Fibroblast of villous mesenchyme (primary cell): ENCODE measurements around the gene ZNF804B. TPM values are rescaled to one million over a fixed set of nuclear protein-coding genes. Genes with fewer than 3 reads are reported as not detected.
A peak's percentile ranks its signal among the peaks of the same experiment; 100 is the strongest.

Source experiments
- DNase-seq: peaks from one replicate; pipeline ENCODE4 v3.0.0-alpha.2; 2010; ENCODE audit warnings: low read depth
- H3K4me3 ChIP-seq: 2 replicates; pipeline ENCODE4 v1.5.1; 2011; ENCODE audit warnings: low read depth, mild to moderate bottlenecking, low read length
- CTCF ChIP-seq: IDR thresholded peaks from 2 replicates; pipeline ENCODE4 v1.5.1; 2012; ENCODE audit warnings: low read depth, mild to moderate bottlenecking, low read length; ENCODE audit not compliant: insufficient read depth
- total RNA-seq: library from RNA; depleted of rRNA; stranded (reverse); fragments of >200 nt; gene quantifications from 2 replicates; pipeline ENCODE4 v1.2.3, GENCODE V29; 2012

The ZNF804B gene
- total RNA-seq, 1 donor, result not detected

- no peak for TF ChIP-seq CTCF
- no peak overlapping the region for H3K4me3 ChIP-seq
- DNase-seq, result no peak
Measured at GRCh38 chr7:89027781-89028180, 268.3 kb downstream of the ZNF804B start.

GRCh38 chr7:89028319-89028718, 268.8 kb downstream of the ZNF804B start:
- no peak overlapping the region for H3K4me3 ChIP-seq
- no peak for DNase-seq

GRCh38 chr7:89029864-89030263, 270.4 kb downstream of the ZNF804B start:
- peak; percentile 12 for DNase-seq
- TF ChIP-seq CTCF, result no peak

More at GRCh38 chr7:89028319-89028718, 268.8 kb downstream of the ZNF804B start:
- no peak for TF ChIP-seq CTCF

GRCh38 chr7:89041240-89041639, 281.7 kb downstream of the ZNF804B start:
- H3K4me3 ChIP-seq, result no peak overlapping the region
- no peak for TF ChIP-seq CTCF
- no peak for DNase-seq

More at GRCh38 chr7:89029864-89030263, 270.4 kb downstream of the ZNF804B start:
- no peak overlapping the region for H3K4me3 ChIP-seq

GRCh38 chr7:89042940-89043339, 283.4 kb downstream of the ZNF804B start:
- no peak overlapping the region for H3K4me3 ChIP-seq
- no peak for TF ChIP-seq CTCF
- no peak for DNase-seq

- H3K4me3 ChIP-seq, result no peak overlapping the region
- DNase-seq, result no peak
Measured at GRCh38 chr7:89049043-89049442, 289.5 kb downstream of the ZNF804B start.

More at GRCh38 chr7:89049043-89049442, 289.5 kb downstream of the ZNF804B start:
- TF ChIP-seq CTCF, result no peak
